Spinal cord (tissue), 10 donors: ENCODE results near the gene ZNF8. TPM values are rescaled to one million over a fixed set of nuclear protein-coding genes. Genes with fewer than 3 reads are reported as not detected.
"Not testable (repeated sequence)": the region's sequence is repeated elsewhere in the genome, so short reads cannot be mapped to it uniquely, and the experiment has no call there.

Experiments used
- DNase-seq, 6 donors: peaks; one replicate each; pipeline versions ENCODE4 v3.0.0 to v3.0.0-alpha.2; 2013 to 2015; ENCODE audit warnings: low spot score in 6 of 6, low read depth in 4 of 6
- H3K27ac ChIP-seq: one replicate; pipeline ENCODE4 v1.5.1; 2013; ENCODE audit warnings: low read depth, low read length, control low read depth
- H3K27me3 ChIP-seq: one replicate; pipeline ENCODE4 v1.6.1; 2013; ENCODE audit warnings: low read length; ENCODE audit not compliant: control insufficient read depth, insufficient read depth
- H3K36me3 ChIP-seq: one replicate; pipeline ENCODE4 v1.6.1; 2013; ENCODE audit warnings: low read length; ENCODE audit not compliant: control insufficient read depth, insufficient read depth
- H3K4me1 ChIP-seq: one replicate; pipeline ENCODE4 v1.6.1; 2013; ENCODE audit warnings: low read length; ENCODE audit not compliant: control insufficient read depth, insufficient read depth
- H3K4me3 ChIP-seq: one replicate; pipeline ENCODE4 v1.5.1; 2013; ENCODE audit warnings: low read depth, low read length, control low read depth
- H3K9me3 ChIP-seq: one replicate; pipeline ENCODE4 v1.6.1; 2013; ENCODE audit warnings: low read length; ENCODE audit not compliant: control insufficient read depth, insufficient read depth
- WGBS: methylation state at CpG from one replicate; pipeline ENCODE4 v1.1.5; 2013; ENCODE audit warnings: missing lambda C conversion rate; ENCODE audit not compliant: insufficient coverage; 5-methylcytosine and 5-hydroxymethylcytosine counted together
- long read RNA-seq, 4 donors: transcript quantifications; one replicate each; lab custom pipeline, GENCODE V29; 2026
- polyA plus RNA-seq, 2 donors: library from polyadenylated mRNA; unstranded; fragments of 120-200 nt; gene quantifications; one replicate each; pipeline ENCODE4 v1.2.1, GENCODE V29; 2013; ENCODE audit not compliant: insufficient read length in 2 of 2
- total RNA-seq, 2 donors: library from RNA; depleted of rRNA in 1 of 2; stranded (reverse); fragments of 120-200 nt in 1 of 2; fragments of >200 nt in 1 of 2; gene quantifications; one replicate each; pipeline versions ENCODE4 v1.2.3 to v1.2.4, GENCODE V29; 2013 to 2014
- donor health status: healthy.

The ZNF8 gene
- 10 to 100 TPM in 1 of 2 donors, 1 to 10 TPM in 1; 9.5 to 12.0 TPM for total RNA-seq
- 10 to 100 TPM in 1 of 2 donors, 1 to 10 TPM in 1; 8.2 to 13.9 TPM for polyA plus RNA-seq
- long read RNA-seq, donor 1, full-length matches to known transcripts: 2 of 2 reads
- long read RNA-seq, donor 1, partial matches to known transcripts: 0 of 2 reads
- long read RNA-seq, donor 1, other reads (novel, unspliced or antisense): 0 of 2 reads
- long read RNA-seq, donor 2, full-length matches to known transcripts: 4 of 4 reads
- long read RNA-seq, donor 2, partial matches to known transcripts: 0 of 4 reads
- long read RNA-seq, donor 2, other reads (novel, unspliced or antisense): 0 of 4 reads
- long read RNA-seq, donor 3, full-length matches to known transcripts: 1 of 1 reads
- long read RNA-seq, donor 3, partial matches to known transcripts: 0 of 1 reads
- long read RNA-seq, donor 3, other reads (novel, unspliced or antisense): 0 of 1 reads
- long read RNA-seq, donor 4, full-length matches to known transcripts: 1 of 1 reads
- long read RNA-seq, donor 4, partial matches to known transcripts: 0 of 1 reads
- long read RNA-seq, donor 4, other reads (novel, unspliced or antisense): 0 of 1 reads

GRCh38 chr19:58278541-58279041 lies at the start of gene ZNF8:
ZNF8 (plus strand) TSS chr19:58278955; CDS start chr19:58279082, 127 bp downstream.
- Histone ChIP-seq H3K36me3 (peaks cover 18% of the 10 kb centered on the region), H3K9me3 (no peaks in the 10 kb centered on the region)
- peak; percentile 95 to 99 (median 98) for DNase-seq

DNA sequence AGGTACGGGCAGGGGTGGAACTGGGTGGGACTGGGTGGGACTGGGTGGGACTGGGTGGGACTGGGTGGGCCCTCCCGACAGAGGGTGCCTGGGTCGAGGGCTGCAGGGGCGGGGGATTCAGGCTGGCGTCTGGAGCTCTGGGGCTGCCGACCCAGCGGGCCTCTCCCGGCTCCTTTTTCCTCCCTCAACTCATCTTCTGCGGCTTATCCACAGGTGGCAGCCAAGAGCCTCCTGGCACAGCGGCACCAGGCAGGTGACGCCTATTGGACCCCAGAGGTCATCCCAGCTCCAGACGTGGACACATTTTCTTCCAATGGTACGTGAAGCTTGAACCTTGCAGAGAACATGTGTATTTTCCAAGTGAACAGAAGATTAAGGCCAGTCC lies 49.5 kb upstream of the ZNF8 start:
- WGBS: 2% methylated on average over 12 of the region's 13 CpGs
- H3K9me3 ChIP-seq: no peaks in the 10 kb centered on the region
- DNase-seq: peak in 2 of 6 donors; percentile 21 to 30
- H3K27ac ChIP-seq: no peak overlapping the region
- peaks cover 23% of the 10 kb centered on the region for H3K4me1 ChIP-seq
- H3K27me3 ChIP-seq: no peaks in the 10 kb centered on the region
- peaks cover 30% of the 10 kb centered on the region for H3K36me3 ChIP-seq
- H3K4me3 ChIP-seq: peak overlapping the region; percentile 84

More at GRCh38 chr19:58278541-58279041, at the start of gene ZNF8:
- Histone ChIP-seq H3K27me3 (no peaks in the 10 kb centered on the region), H3K4me3 (peak within 1 kb of the TSS; percentile 97), H3K27ac (peak within 1 kb of the TSS; percentile 95), H3K4me1 (peaks cover 14% of the 10 kb centered on the region)
- 0% methylated on average over 42 of the region's 42 CpGs for WGBS

- no peak for DNase-seq
- Histone ChIP-seq H3K9me3 (peaks cover 4% of the 10 kb centered on the region), H3K4me3 (no peak overlapping the region), H3K27ac (no peak overlapping the region), H3K27me3 (no peaks in the 10 kb centered on the region), H3K36me3 (peaks cover 74% of the 10 kb centered on the region), H3K4me1 (no peaks in the 10 kb centered on the region)
- WGBS: 87% methylated on average over 10 of the region's 10 CpGs
Measured at GRCh38 chr19:58237324-58237723, 41.4 kb upstream of the ZNF8 start.

GRCh38 chr19:58243351-58243750 lies 35.4 kb upstream of the ZNF8 start:
- Histone ChIP-seq H3K4me1 (no peaks in the 10 kb centered on the region), H3K27ac (no peak overlapping the region), H3K36me3 (peaks cover 90% of the 10 kb centered on the region), H3K9me3 (peaks cover 13% of the 10 kb centered on the region), H3K4me3 (no peak overlapping the region), H3K27me3 (no peaks in the 10 kb centered on the region)
- DNase-seq: no peak
- 100% methylated on average over 2 of the region's 6 CpGs for WGBS

DNA sequence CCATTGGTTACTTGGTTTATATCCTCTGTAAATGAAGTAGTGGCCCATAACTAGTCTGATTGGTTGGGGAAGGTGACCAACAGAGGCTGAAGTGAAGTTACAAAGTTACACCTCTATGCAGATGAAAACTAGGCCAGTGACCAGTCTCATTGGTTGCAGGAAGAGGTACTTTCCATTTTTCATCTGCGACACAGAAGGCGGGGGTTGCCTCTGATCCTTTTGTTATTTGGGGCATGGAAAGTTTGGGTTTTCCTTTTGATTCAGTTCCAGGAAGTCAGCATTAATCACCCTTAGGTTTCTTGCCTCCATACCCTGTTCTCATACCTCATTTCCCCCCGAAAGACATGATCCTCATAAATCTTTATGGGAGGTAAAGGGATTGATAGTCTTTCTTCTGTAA lies 29.9 kb upstream of the ZNF8 start:
- no CpG with 5 or more reads among the region's 3 CpGs for WGBS
- H3K4me1 ChIP-seq: no peaks in the 10 kb centered on the region
- H3K4me3 ChIP-seq: no peak overlapping the region
- H3K27ac ChIP-seq: no peak overlapping the region
- H3K9me3 ChIP-seq: peaks cover 28% of the 10 kb centered on the region
- no peak for DNase-seq
- no peaks in the 10 kb centered on the region for H3K27me3 ChIP-seq
- peaks cover 78% of the 10 kb centered on the region for H3K36me3 ChIP-seq

GRCh38 chr19:58252102-58252685 lies 26.6 kb upstream of the ZNF8 start:
- H3K4me1 ChIP-seq: no peaks in the 10 kb centered on the region
- no peaks in the 10 kb centered on the region for H3K27me3 ChIP-seq
- H3K4me3 ChIP-seq: no peak overlapping the region
- peaks cover 69% of the 10 kb centered on the region for H3K36me3 ChIP-seq
- peaks cover 36% of the 10 kb centered on the region for H3K9me3 ChIP-seq
- no peak for DNase-seq
- 100% methylated on average over 2 of the region's 2 CpGs for whole genome bisulfite sequencing
- H3K27ac ChIP-seq: no peak overlapping the region

DNA sequence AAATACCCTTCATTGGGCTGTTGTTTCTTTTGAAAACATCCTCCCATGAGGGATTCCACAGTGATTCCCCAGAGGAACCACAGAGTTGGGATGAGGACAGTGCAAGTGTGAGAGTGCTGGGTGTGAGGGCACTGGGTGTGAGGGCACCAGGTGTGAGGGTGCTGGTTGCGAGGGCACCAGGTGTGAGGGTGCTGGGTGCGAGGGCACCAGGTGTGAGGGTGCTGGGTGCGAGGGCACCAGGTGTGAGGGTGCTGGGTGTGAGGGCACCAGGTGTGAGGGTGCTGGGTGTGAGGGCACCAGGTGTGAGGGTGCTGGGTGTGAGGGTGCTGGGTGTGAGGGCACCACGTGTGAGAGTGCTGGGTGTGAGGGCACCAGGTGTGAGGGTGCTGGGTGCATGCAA lies 20.5 kb upstream of the ZNF8 start:
- H3K27me3 ChIP-seq, H3K27ac ChIP-seq, H3K4me3 ChIP-seq, H3K4me1 ChIP-seq, DNase-seq: not testable (repeated sequence)
- 90% methylated on average over 3 of the region's 4 CpGs for WGBS
- Histone ChIP-seq H3K9me3 (peaks cover 67% of the 10 kb centered on the region), H3K36me3 (peaks cover 72% of the 10 kb centered on the region)

DNA sequence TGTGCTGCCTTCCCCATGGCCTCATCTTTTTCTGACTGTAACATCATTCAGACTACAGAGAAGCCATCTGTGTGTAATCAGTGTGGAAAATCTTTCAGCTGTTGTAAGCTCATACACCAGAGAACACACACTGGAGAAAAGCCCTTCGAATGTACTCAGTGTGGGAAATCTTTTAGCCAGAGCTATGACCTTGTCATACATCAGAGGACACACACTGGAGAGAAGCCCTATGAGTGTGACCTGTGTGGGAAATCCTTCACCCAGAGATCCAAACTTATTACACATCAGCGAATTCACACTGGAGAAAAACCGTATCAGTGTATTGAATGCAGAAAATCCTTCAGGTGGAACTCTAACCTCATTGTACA lies 17.2 kb upstream of the ZNF8 start:
- peaks cover 76% of the 10 kb centered on the region for H3K36me3 ChIP-seq
- H3K9me3 ChIP-seq: peaks cover 75% of the 10 kb centered on the region
- H3K27ac ChIP-seq: no peak overlapping the region
- H3K4me1 ChIP-seq: no peaks in the 10 kb centered on the region
- no peak overlapping the region for H3K4me3 ChIP-seq
- WGBS: 100% methylated on average over 2 of the region's 3 CpGs
- no peak for DNase-seq
- no peaks in the 10 kb centered on the region for H3K27me3 ChIP-seq

GRCh38 chr19:58261968-58262921 lies 16.5 kb upstream of the ZNF8 start:
- Histone ChIP-seq H3K36me3 (peaks cover 71% of the 10 kb centered on the region), H3K27ac (no peak overlapping the region), H3K4me1 (no peaks in the 10 kb centered on the region), H3K9me3 (peaks cover 76% of the 10 kb centered on the region), H3K4me3 (no peak overlapping the region), H3K27me3 (no peaks in the 10 kb centered on the region)
- 100% methylated on average over 11 of the region's 19 CpGs for WGBS
- DNase-seq: no peak
